GM10248 (cell line): ENCODE data around the gene C10orf143.
"Not testable (repeated sequence)": the region's sequence is repeated elsewhere in the genome, so short reads cannot be mapped to it uniquely, and the experiment has no call there.

Experiments used
- CTCF ChIA-PET: fragments of 300-600 bp; sonication (Branson Sonifier 250); formaldehyde crosslinking; extraction: SDS; loops from one replicate; lab custom pipeline; 2021; ENCODE audit warnings: antibody characterized with exemption; lab: Yijun Ruan, JAX
- POLR2A ChIA-PET: fragments of 350-650 bp; sonication (Branson Sonifier 250); formaldehyde crosslinking; extraction: SDS; loops from one replicate; lab custom pipeline; 2020; ENCODE audit warnings: antibody characterized with exemption; lab: Yijun Ruan, JAX
- DNase-seq: peaks from one replicate; pipeline ENCODE4 v3.0.0; 2012; ENCODE audit errors: extremely low spot score
- CTCF ChIP-seq: IDR thresholded peaks from 2 replicates; pipeline ENCODE4 v1.5.1; 2012; ENCODE audit warnings: mild to moderate bottlenecking, low read depth; ENCODE audit errors: extremely low read depth, missing control alignments, control extremely low read depth

C10orf143 gene

GRCh38 chr10:130112821-130113220, 2.2 kb upstream of the C10orf143 start:
- ChIA-PET CTCF (interaction anchor here (5.3 kb wide), 1 partner anchor 14 kb away, joined by 51 read pairs; no protein-coding TSS in a partner anchor), POLR2A (no interaction called here)
- DNase-seq, result no peak
- no peak for TF ChIP-seq CTCF

- CTCF ChIA-PET, result interaction anchor here (1.3 to 5.3 kb wide), 4 partner anchors 16 to 1080 kb away, joined by 3 to 51 read pairs (median 14); partner anchors contain the start of gene GLRX3
- DNase-seq, result no peak
- no peak for TF ChIP-seq CTCF
- POLR2A ChIA-PET, result interaction anchor here (0.7 to 2.3 kb wide), 2 partner anchors 25 to 30 kb away, joined by 3 to 11 read pairs; partner anchors contain the start of gene GLRX3
Observed at GRCh38 chr10:130111852-130112180, 1.2 kb upstream of the C10orf143 start.

- CTCF ChIA-PET, result interaction anchor here (0.9 to 5.3 kb wide), 9 partner anchors 16 to 1789 kb away, joined by 3 to 51 read pairs (median 12); partner anchors contain the start of genes GLRX3 and PPP2R2D
- peak; percentile 93 for DNase-seq
- POLR2A ChIA-PET, result interaction anchor here (0.6 to 2.3 kb wide), 4 partner anchors 16 to 1789 kb away, joined by 3 to 11 read pairs (median 4); partner anchors contain the start of gene GLRX3
- TF ChIP-seq CTCF, result no peak
Observed at GRCh38 chr10:130111113-130111851, 652 bp upstream of the C10orf143 start.

- ChIA-PET CTCF (interaction anchor here (0.6 to 5.3 kb wide), 24 partner anchors 9 to 1790 kb away, joined by 3 to 51 read pairs (median 5); partner anchors contain the start of genes GLRX3 and PPP2R2D), POLR2A (interaction anchor here (0.7 kb wide), 1 partner anchor 905 kb away, joined by 3 read pairs; no protein-coding TSS in a partner anchor)
- peak; percentile 59 for DNase-seq
- peak; percentile 76 for TF ChIP-seq CTCF
Observed at GRCh38 chr10:130109796-130110245, 809 bp downstream of the C10orf143 start.

GRCh38 chr10:130108934-130109604, 1.6 kb downstream of the C10orf143 start:
- ChIA-PET POLR2A (interaction anchor here (0.7 kb wide), 1 partner anchor 905 kb away, joined by 3 read pairs; no protein-coding TSS in a partner anchor), CTCF (interaction anchor here (0.9 to 5.3 kb wide), 18 partner anchors 8 to 1791 kb away, joined by 3 to 51 read pairs (median 6); partner anchors contain the start of genes GLRX3 and PPP2R2D)
- no peak for TF ChIP-seq CTCF
- no peak for DNase-seq

- CTCF ChIA-PET, result interaction anchor here (1.3 to 1.9 kb wide), 4 partner anchors 13 to 223 kb away, joined by 3 to 4 read pairs (median 4); no protein-coding TSS in a partner anchor
- DNase-seq, POLR2A ChIA-PET: not testable (repeated sequence)
Observed at GRCh38 chr10:130108146-130108545, 2.5 kb downstream of the C10orf143 start.

GRCh38 chr10:130105724-130106123, 4.9 kb downstream of the C10orf143 start:
- CTCF ChIA-PET, result no interaction called here
- POLR2A ChIA-PET, result no interaction called here
- TF ChIP-seq CTCF, result no peak
- DNase-seq, result no peak
